NCI-H524 treated with DMSO at 0.1 percent for 48 hours (cell line): ENCODE data around the gene RSBN1L.

Experiments used
- DNase-seq: peaks from one replicate; lab custom pipeline; 2025; lab: John Stamatoyannopoulos, UW

The RSBN1L gene

DNA sequence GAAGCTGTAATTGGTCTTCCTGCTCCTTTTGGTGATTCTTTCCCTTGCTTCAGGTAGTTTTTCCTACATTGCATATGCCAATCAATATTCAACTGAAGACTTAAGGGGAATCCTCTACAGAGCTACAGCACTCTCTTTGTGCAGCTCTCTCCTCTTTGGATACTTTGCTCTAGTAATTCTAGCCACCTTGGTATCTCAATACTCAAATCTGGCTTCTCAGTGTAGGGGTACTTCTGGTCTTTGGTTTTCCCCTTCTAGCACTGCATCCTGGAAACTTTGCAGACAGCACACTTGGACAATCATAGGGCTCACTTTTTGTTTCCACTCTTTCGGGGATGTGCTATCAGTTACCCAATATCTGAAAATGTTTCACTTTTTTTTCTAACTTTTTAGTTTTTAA lies 112.3 kb downstream of the RSBN1L start:
- DNase-seq: no peak

DNA sequence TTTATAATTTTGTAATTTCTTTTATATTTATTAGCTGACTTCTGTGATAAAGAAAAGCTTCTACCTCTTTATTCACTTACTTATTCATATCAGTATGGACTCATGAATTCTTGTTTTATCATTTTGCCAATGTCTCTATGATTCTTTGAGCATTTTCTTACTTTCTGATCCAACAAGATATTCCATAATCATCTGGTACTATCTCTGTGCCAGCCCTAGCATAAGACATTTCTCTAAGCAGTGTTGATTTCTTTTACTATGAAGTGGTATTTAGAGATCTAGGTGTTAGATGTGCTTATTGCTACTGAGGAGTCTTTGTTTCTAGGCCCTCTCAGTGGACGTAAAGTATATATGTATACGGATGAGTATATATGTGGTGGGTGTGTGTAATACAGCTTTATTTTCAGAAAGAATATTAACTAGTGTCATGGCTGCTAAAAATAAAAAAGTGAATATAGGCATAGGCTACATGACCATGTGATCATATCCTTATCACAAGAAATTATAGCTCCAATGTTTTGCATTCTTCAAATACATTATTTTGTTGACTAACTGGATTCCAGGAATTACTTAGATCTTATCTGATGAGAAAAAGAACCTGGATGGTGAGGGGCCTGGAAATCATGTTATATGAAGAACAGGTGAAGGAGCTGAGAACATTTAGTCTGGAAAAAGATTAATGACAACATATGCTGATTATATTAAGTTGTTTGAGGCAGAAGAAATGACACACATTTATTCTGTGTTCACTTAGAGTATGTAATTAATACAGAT lies 115.4 kb downstream of the RSBN1L start:
- no peak for DNase-seq

DNA sequence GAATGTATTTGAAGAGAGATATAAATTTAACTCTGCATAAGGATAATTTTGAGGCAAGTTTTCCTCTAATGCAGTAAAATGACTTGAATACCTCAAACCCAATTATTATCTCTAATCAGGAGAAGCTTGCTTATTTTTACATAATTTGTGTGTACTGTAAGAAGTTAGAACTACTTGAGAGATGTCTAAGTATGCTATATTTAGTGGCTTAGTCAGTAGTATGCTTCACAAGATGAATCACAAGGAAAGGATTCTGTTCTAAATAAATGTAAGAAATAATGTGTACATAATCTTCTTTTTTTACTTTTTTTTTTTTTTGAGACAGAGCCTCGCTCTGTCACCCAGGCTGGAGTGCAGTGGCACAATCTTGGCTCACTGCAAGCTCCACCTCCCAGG lies 116.0 kb downstream of the RSBN1L start:
- no peak for DNase-seq

DNA sequence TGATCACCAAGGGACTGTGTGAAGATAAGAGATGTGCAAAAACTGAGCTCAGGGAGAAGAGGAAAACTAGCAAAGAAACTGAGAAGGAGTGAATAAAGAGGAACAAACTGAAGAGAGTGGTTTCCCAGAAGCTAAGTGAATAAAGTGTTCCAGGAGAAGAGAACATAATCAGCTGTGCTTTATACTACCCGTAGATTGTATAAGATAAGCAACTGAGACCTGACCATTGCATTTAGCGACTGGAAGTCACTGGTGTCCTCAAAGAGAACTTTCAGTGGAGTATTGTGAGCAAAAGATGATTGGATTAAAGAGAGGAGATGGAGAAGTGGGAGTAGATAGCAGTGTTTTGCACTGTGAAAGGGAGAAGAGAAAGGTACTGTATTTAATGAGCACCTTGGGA lies 116.9 kb downstream of the RSBN1L start:
- DNase-seq: no peak

DNA sequence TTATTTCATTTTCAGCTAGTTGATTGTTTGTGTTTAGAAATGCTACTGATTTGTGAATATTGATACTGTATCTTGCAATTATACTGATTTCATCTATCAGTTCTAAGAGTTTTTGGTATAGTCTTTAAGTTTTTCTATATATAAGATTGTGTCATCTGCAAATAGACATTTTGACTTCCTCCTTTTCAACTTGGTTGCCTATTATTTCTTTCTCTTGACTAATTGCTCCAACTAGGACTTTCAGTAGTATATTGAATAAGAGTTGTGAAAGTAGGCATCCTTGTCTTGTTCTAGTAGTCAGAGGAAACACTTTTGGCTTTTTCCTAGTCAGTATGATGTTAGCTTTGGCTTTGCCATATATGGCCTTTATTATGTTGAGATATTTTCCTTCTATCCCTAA lies 122.8 kb downstream of the RSBN1L start:
- no peak for DNase-seq

DNA sequence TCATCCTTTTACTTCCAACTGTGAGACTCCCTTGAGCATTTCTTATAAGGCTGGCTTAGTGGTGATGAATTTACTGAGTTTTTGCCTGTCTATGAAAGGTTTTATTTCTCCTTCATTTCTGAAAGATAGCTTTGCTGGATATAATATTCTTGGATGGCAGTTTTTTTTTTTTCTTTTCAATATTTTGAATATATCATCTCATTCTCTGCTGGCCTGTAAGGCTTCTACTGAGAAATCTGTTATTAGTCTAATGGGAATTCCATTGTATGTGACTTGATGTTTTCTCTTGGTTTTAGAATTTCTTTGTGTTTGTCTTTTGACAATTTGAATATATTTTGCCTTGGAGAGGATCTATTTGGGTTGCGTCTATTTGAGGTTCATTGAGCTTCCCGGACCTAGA lies 124.7 kb downstream of the RSBN1L start:
- no peak for DNase-seq

DNA sequence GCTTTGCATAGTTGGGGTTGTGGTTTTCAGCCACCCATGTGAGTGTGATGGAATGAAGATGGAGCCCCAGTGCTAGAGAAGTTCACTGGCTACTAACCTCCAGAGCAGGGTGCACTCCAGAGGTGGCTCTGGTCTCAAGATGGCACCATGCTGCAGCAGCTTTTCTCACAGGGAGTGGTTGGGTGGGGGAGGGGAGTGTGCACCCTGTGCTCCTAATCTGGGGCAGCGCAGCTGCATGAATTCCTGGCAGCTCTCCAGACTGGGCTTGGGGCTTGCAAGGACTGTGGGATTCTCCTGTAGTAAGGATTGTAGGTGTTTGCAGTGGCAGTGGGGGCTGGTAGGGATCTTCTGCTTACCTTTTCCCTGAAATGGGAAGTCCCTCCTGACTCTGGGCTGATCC lies 126.0 kb downstream of the RSBN1L start:
- no peak for DNase-seq

DNA sequence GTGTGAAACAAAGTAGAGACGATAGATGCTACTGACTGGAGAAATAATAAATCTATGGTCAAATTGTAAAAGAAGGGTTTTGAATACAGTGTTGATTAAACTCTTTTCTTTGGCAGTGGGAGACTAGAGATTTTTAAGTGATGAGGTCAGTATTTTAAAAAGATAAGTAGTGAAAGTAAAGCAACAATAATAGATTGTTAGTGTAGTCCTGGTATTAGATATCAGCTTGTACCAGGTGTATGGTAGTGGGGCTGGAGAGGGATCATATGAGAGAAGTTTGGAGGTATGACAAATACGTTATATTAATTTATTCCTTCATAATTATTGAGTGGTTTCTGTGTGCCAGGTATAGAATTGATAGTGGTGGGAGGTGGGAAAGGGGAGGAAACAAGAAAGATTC lies 127.5 kb downstream of the RSBN1L start:
- DNase-seq: no peak

DNA sequence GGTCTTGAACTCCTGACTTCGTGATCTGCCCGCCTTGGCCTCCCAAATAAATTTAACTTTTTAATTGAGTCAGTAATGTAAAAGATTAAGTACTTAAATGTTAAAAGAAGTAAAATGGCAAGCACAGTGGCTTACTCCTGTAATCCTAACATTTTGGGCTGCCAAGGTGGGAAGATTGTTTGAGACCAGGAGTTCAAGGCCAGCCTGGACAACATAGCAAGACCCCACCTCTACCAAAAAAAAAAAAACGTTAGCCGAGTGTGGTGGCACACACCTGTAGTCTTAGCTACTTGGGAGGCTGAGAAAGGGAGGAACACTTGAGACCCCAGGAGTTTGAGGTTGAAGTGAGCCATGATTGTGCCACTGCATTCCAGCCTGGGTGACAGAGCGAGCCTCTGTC lies 128.4 kb downstream of the RSBN1L start:
- DNase-seq: no peak

DNA sequence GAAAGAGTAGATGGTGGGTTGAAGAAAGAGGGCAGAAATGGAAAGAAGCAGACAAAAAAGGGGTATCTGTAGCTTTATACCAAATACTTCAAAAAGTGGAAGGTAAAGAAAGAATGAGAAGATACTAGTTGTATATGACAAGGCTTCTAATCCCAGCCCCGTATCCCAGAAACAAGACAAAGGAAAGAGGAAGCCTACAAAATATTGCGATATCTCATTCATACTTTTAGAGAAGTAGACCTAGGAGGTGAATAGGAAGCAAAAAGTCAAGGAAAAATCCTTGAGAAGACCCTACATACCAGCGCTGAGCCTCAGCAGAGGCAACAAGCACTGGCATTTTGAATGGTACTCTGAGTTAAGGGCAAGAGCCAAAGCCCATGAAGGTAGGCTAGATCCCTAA lies 128.9 kb downstream of the RSBN1L start:
- no peak for DNase-seq

DNA sequence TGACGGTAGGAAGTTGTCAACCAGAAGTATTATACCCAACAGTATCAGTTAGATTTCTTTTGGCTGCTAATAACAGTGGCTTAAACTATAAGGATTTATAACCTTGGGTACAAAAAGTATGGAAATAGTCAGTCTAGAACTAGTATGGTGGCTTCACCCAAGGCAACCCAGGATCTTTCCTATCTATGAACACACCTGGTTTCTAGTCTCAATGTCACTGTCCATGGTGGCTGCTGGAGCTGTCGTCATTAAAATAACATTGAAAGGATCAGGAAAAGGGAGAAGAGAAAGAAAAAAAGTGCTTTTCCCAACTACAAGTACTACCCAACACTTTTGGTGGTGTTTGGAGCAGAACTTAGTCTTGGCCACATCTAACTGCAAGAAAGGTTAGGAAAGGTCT lies 130.0 kb downstream of the RSBN1L start:
- DNase-seq: no peak

DNA sequence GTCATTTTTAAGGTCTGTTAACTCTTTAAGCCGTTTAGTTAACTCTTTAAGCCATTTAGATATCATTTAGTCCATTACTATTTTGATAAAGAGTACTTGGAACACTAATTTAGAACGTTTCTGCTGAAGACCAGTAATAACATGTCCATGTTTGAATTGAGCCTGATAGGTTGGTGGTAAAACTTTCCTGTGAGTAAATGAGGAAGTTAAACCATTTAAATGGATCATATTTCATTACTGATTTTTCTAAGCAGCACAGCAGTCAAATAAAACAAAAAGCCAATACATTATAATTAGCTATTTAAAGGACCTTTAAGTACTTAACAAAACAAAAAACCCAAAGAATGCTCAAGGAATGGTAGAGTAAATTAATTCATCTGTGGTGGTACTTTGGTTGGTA lies 131.7 kb downstream of the RSBN1L start:
- no peak for DNase-seq

DNA sequence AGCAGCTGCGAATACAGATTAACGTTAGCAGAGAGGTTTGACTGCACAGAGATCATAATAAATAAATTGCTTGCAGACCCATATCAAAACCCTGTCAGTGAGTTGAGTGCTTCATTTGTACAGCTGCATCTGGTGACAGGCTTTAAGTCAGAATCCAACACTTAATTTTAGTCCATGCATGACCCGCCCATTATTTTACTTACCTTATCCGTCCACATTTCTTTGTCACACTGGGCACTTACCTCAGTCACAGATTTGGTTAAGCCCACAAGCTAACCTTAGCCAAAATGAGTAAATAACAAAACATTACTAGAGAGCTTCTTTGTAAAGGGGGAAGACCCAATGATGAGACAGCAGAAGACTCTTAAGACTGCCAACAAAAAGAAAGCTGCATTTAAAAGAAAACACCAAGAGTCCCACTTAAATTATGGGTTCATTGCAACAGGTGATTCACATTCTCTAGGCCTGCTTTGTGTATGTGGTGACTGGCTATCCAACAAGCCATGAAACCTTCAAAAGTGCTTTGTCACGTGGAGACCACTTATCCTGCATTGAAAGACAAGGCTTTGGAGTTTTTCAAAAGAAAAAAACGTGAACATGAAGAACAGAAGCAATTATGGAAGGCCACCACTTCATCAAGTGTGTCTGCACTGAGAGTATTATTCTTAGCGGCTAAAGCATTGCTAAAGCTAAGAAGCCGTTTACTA lies 134.5 kb downstream of the RSBN1L start:
- DNase-seq: no peak

DNA sequence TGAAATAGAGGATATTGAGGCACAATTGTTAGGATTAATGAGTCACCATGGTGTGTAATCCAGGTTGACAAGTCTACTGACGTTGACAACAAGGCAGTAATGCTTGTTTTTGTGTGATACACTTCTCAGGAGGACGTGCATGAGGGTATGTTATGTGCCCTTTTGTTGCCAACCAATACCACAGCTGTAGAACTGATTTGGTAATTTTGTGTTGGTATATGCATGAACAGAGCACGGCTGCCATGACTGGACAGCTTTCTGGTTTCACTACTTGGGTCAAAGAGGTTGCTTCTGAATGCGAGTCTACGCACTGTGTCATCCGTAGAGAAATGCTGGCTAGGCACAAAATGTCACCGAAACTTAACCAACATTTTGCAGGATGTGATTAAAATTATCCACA lies 135.2 kb downstream of the RSBN1L start:
- no peak for DNase-seq

DNA sequence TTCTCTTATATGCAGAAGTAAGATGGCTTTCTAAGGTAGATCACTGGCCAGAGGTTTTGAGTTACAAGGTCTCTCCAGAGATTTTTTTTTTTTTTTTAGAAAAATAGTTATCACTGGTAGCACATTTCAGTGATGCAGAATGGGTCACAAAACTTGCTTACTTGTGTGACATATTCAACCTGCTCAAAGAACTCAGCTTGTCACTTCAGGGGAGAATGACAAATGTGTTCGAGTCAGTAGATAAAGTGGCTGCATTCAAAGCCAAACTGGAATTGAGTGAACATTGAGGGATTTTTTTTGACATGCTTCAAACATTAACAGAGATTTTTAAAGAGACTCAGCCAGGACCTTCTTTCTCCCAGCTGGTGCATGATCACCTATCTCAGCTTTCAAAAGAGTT lies 135.7 kb downstream of the RSBN1L start:
- no peak for DNase-seq
